Mucosa of rectum (tissue), 2 donors: ENCODE measurements around the gene CCDC51.
"Not testable (repeated sequence)": the region's sequence is repeated elsewhere in the genome, so short reads cannot be mapped to it uniquely, and the experiment has no call there.

ENCODE experiments used
- H3K27ac ChIP-seq, 2 donors: one replicate each; pipeline ENCODE4 v1.7.0; 2013; ENCODE audit warnings: inconsistent platforms in 2 of 2, low read depth in 2 of 2, low read length in 2 of 2
- H3K27me3 ChIP-seq, 2 donors: one replicate each; pipeline ENCODE4 v1.7.0; 2013; ENCODE audit warnings: low read length in 2 of 2; ENCODE audit not compliant: control insufficient read depth in 2 of 2, insufficient read depth in 2 of 2
- H3K36me3 ChIP-seq, 2 donors: one replicate each; pipeline ENCODE4 v1.7.0; 2013; ENCODE audit warnings: low read length in 2 of 2; ENCODE audit not compliant: control insufficient read depth in 2 of 2, insufficient read depth in 2 of 2
- H3K4me1 ChIP-seq, 2 donors: one replicate each; pipeline ENCODE4 v1.7.0; 2013; ENCODE audit warnings: low read length in 2 of 2, mild to moderate bottlenecking in 1 of 2; ENCODE audit not compliant: control insufficient read depth in 2 of 2, insufficient read depth in 2 of 2
- H3K4me3 ChIP-seq, 2 donors: one replicate each; pipeline ENCODE4 v1.7.0; 2013; ENCODE audit warnings: low read length in 2 of 2
- H3K9ac ChIP-seq, 2 donors: one replicate each; pipeline ENCODE4 v1.7.0; 2013; ENCODE audit warnings: low read length in 2 of 2, low read depth in 1 of 2, mild to moderate bottlenecking in 1 of 2
- H3K9me3 ChIP-seq, 2 donors: one replicate each; pipeline ENCODE4 v1.7.0; 2013; ENCODE audit warnings: low read length in 2 of 2; ENCODE audit not compliant: control insufficient read depth in 2 of 2
- donor health status: healthy.
- donor health status: Normal muscosa, but diverticular disease.

Gene CCDC51

GRCh38 chr3:48466386-48467109, 26.6 kb upstream of the CCDC51 start:
- Histone ChIP-seq H3K27ac (peak overlapping the region; percentile 100), H3K4me1 (peaks cover 45 to 49% of the 10 kb centered on the region in 2 donors), H3K9ac (peak overlapping the region; percentile 91 to 92), H3K9me3 (no peaks in the 10 kb centered on the region), H3K36me3 (peaks cover 22 to 39% of the 10 kb centered on the region in 2 donors), H3K27me3 (no peaks in the 10 kb centered on the region), H3K4me3 (peak overlapping the region; percentile 84 to 86)

GRCh38 chr3:48465531-48466378, 25.8 kb upstream of the CCDC51 start:
- Histone ChIP-seq H3K9me3 (no peaks in the 10 kb centered on the region), H3K27ac (peak overlapping the region; percentile 100), H3K4me1 (peaks cover 45 to 48% of the 10 kb centered on the region in 2 donors), H3K9ac (peak overlapping the region; percentile 91 to 92), H3K27me3 (no peaks in the 10 kb centered on the region), H3K36me3 (peaks cover 26 to 46% of the 10 kb centered on the region in 2 donors), H3K4me3 (peak overlapping the region; percentile 84 to 86)

GRCh38 chr3:48465237-48465530, 25.3 kb upstream of the CCDC51 start:
- H3K27ac ChIP-seq = peak overlapping the region; percentile 100
- no peaks in the 10 kb centered on the region for H3K27me3 ChIP-seq
- peak overlapping the region; percentile 91 to 92 for H3K9ac ChIP-seq
- H3K36me3 ChIP-seq = peaks cover 32 to 51% of the 10 kb centered on the region in 2 donors
- H3K4me3 ChIP-seq = peak overlapping the region in 1 of 2 donors; percentile 86
- peaks cover 45% of the 10 kb centered on the region in 2 donors for H3K4me1 ChIP-seq
- H3K9me3 ChIP-seq = no peaks in the 10 kb centered on the region

GRCh38 chr3:48464713-48465221, 24.8 kb upstream of the CCDC51 start:
- Histone ChIP-seq H3K9ac (peak overlapping the region; percentile 91 to 92), H3K27me3 (no peaks in the 10 kb centered on the region), H3K36me3 (peaks cover 36 to 51% of the 10 kb centered on the region in 2 donors), H3K9me3 (no peaks in the 10 kb centered on the region), H3K27ac (peak overlapping the region; percentile 100), H3K4me1 (peaks cover 42 to 45% of the 10 kb centered on the region in 2 donors), H3K4me3 (peak overlapping the region in 1 of 2 donors; percentile 86)

- Histone ChIP-seq H3K36me3 (peaks cover 36 to 50% of the 10 kb centered on the region in 2 donors), H3K4me1 (peaks cover 33 to 40% of the 10 kb centered on the region in 2 donors), H3K4me3 (no peak overlapping the region), H3K27ac (peak overlapping the region in 1 of 2 donors; percentile 100), H3K9ac (no peak overlapping the region), H3K9me3 (no peaks in the 10 kb centered on the region), H3K27me3 (no peaks in the 10 kb centered on the region)
Observed at GRCh38 chr3:48463703-48464102, 23.8 kb upstream of the CCDC51 start.

GRCh38 chr3:48461767-48462166, 21.8 kb upstream of the CCDC51 start:
- H3K9me3 ChIP-seq, H3K4me3 ChIP-seq, H3K27ac ChIP-seq, H3K27me3 ChIP-seq, H3K9ac ChIP-seq: not testable (repeated sequence)
- peaks cover 15 to 21% of the 10 kb centered on the region in 2 donors for H3K4me1 ChIP-seq
- peaks cover 27 to 41% of the 10 kb centered on the region in 2 donors for H3K36me3 ChIP-seq

- peaks cover 27 to 46% of the 10 kb centered on the region in 2 donors for H3K36me3 ChIP-seq
- H3K27ac ChIP-seq = no peak overlapping the region
- peaks cover 7 to 9% of the 10 kb centered on the region in 2 donors for H3K4me1 ChIP-seq
Observed at GRCh38 chr3:48460517-48460902, 20.6 kb upstream of the CCDC51 start.

GRCh38 chr3:48459773-48460516, 20.0 kb upstream of the CCDC51 start:
- Histone ChIP-seq H3K36me3 (peaks cover 27 to 46% of the 10 kb centered on the region in 2 donors), H3K27ac (no peak overlapping the region), H3K4me1 (peaks cover 2 to 4% of the 10 kb centered on the region in 2 donors), H3K27me3 (no peaks in the 10 kb centered on the region), H3K4me3 (no peak overlapping the region), H3K9me3 (no peaks in the 10 kb centered on the region), H3K9ac (no peak overlapping the region)

More at GRCh38 chr3:48460517-48460902, 20.6 kb upstream of the CCDC51 start:
- no peaks in the 10 kb centered on the region for H3K9me3 ChIP-seq
- H3K4me3 ChIP-seq = no peak overlapping the region
- H3K9ac ChIP-seq = no peak overlapping the region
- no peaks in the 10 kb centered on the region for H3K27me3 ChIP-seq

- Histone ChIP-seq H3K9ac (no peak overlapping the region), H3K4me3 (no peak overlapping the region), H3K27ac (no peak overlapping the region), H3K36me3 (peaks cover 27 to 49% of the 10 kb centered on the region in 2 donors), H3K9me3 (no peaks in the 10 kb centered on the region), H3K27me3 (no peaks in the 10 kb centered on the region), H3K4me1 (no peaks in the 10 kb centered on the region)
Observed at GRCh38 chr3:48459331-48459730, 19.4 kb upstream of the CCDC51 start.
